Liver (tissue), 9 donors: ENCODE results near the gene FAM168B. TPM values are rescaled to one million over a fixed set of nuclear protein-coding genes. Genes with fewer than 3 reads are reported as not detected.

Experiments used
- DNase-seq: peaks from one replicate; pipeline ENCODE4 v3.0.0-alpha.2; 2017; ENCODE audit warnings: low spot score
- H3K27ac ChIP-seq, 2 donors: one replicate each; pipeline ENCODE4 v1.7.0; 2013; ENCODE audit warnings: inconsistent platforms in 2 of 2, low read length in 2 of 2, control low read depth in 1 of 2, low read depth in 1 of 2, mild to moderate bottlenecking in 1 of 2
- H3K27me3 ChIP-seq, 4 donors: one replicate each; pipeline versions ENCODE4 v1.6.1 to v1.7.0; 2013; ENCODE audit warnings: low read length in 3 of 4, inconsistent platforms in 1 of 4, mild to moderate bottlenecking in 1 of 4, moderate library complexity in 1 of 4; ENCODE audit not compliant: control insufficient read depth in 4 of 4, insufficient read depth in 4 of 4
- H3K36me3 ChIP-seq, 4 donors: one replicate each; pipeline versions ENCODE4 v1.6.1 to v1.7.0; 2013; ENCODE audit warnings: low read length in 3 of 4, mild to moderate bottlenecking in 3 of 4, low read depth in 1 of 4, moderate library complexity in 1 of 4; ENCODE audit not compliant: control insufficient read depth in 4 of 4, insufficient read depth in 3 of 4
- H3K4me1 ChIP-seq, 4 donors: one replicate each; pipeline versions ENCODE4 v1.6.1 to v1.7.0; 2013; ENCODE audit warnings: low read length in 3 of 4, mild to moderate bottlenecking in 3 of 4, moderate library complexity in 1 of 4; ENCODE audit not compliant: control insufficient read depth in 4 of 4, insufficient read depth in 4 of 4
- H3K4me3 ChIP-seq, 3 donors: one replicate each; pipeline versions ENCODE4 v1.6.1 to v1.7.0; 2013; ENCODE audit warnings: low read length in 3 of 3, control low read depth in 1 of 3, low read depth in 1 of 3, mild to moderate bottlenecking in 1 of 3
- H3K9ac ChIP-seq, 2 donors: one replicate each; pipeline ENCODE4 v1.7.0; 2013; ENCODE audit warnings: low read length in 2 of 2, mild to moderate bottlenecking in 2 of 2, moderate library complexity in 2 of 2, control low read depth in 1 of 2, low read depth in 1 of 2
- H3K9me3 ChIP-seq, 4 donors: one replicate each; pipeline versions ENCODE4 v1.6.1 to v1.7.0; 2013; ENCODE audit warnings: low read length in 3 of 4; ENCODE audit not compliant: control insufficient read depth in 4 of 4
- EGR1 ChIP-seq, 2 donors: IDR thresholded peaks; 2 replicates each; pipeline ENCODE4 v1.6.1; 2016 to 2018; ENCODE audit warnings: antibody characterized with exemption in 2 of 2, low read depth in 2 of 2
- FOXA1 ChIP-seq: IDR thresholded peaks from 2 replicates; pipeline ENCODE4 v1.6.1; 2016; ENCODE audit warnings: antibody characterized with exemption
- FOXA2 ChIP-seq: IDR thresholded peaks from 2 replicates; pipeline ENCODE4 v1.6.1; 2016; ENCODE audit warnings: antibody characterized with exemption
- GABPA ChIP-seq, 2 donors: IDR thresholded peaks in 1 of 2; conservative IDR thresholded peaks in 1 of 2; 2 replicates each; pipeline ENCODE4 v1.6.1; 2016; ENCODE audit warnings: antibody characterized with exemption in 2 of 2, mild to moderate bottlenecking in 1 of 2, moderate library complexity in 1 of 2
- HNF4A ChIP-seq, 2 donors: conservative IDR thresholded peaks; 2 replicates each; pipeline ENCODE4 v1.6.1; 2016; ENCODE audit warnings: antibody characterized with exemption in 2 of 2, mild to moderate bottlenecking in 2 of 2
- HNF4G ChIP-seq: IDR thresholded peaks from 2 replicates; pipeline ENCODE4 v1.6.1; 2016; ENCODE audit warnings: antibody characterized with exemption
- JUND ChIP-seq, 2 donors: IDR thresholded peaks; 2 replicates each; pipeline ENCODE4 v1.6.1; 2016; ENCODE audit warnings: antibody characterized with exemption in 2 of 2
- NR2F2 ChIP-seq: IDR thresholded peaks from 2 replicates; pipeline ENCODE4 v1.6.1; 2016; ENCODE audit warnings: antibody characterized with exemption
- RAD21 ChIP-seq, 2 donors: IDR thresholded peaks; 2 replicates each; pipeline ENCODE4 v1.6.1; 2016; ENCODE audit warnings: antibody characterized with exemption in 2 of 2, mild to moderate bottlenecking in 2 of 2
- RXRA ChIP-seq, 2 donors: IDR thresholded peaks; 2 replicates each; pipeline ENCODE4 v1.6.1; 2017 to 2018; ENCODE audit warnings: antibody characterized with exemption in 2 of 2, mild to moderate bottlenecking in 1 of 2
- SP1 ChIP-seq: IDR thresholded peaks from 2 replicates; pipeline ENCODE4 v1.6.1; 2018; ENCODE audit warnings: antibody characterized with exemption, mild to moderate bottlenecking
- TAF1 ChIP-seq: conservative IDR thresholded peaks from 2 replicates; pipeline ENCODE4 v1.6.1; 2016; ENCODE audit warnings: antibody characterized with exemption, mild to moderate bottlenecking
- YY1 ChIP-seq: IDR thresholded peaks from 2 replicates; pipeline ENCODE4 v1.6.1; 2016; ENCODE audit warnings: antibody characterized with exemption, mild to moderate bottlenecking
- WGBS: extraction: QIAGEN DNeasy Blood & Tissue Kit; methylation state at CpG from one replicate; pipeline ENCODE4 v1.1.7; 2013; 5-methylcytosine and 5-hydroxymethylcytosine counted together
- polyA plus RNA-seq, 2 donors: library from polyadenylated mRNA; stranded (reverse) in 1 of 2; unstranded in 1 of 2; fragments of 200-250 nt in 1 of 2; fragments of >200 nt in 1 of 2; fragmentation: Nextera tagmentation in 1 of 2; extraction: Ambion mirVana in 1 of 2; gene quantifications; one replicate each; pipeline versions ENCODE4 v1.2.1 to v1.2.3, GENCODE V29; 2013 to 2015
- total RNA-seq, 2 donors: library from RNA; depleted of rRNA; stranded (reverse); fragments of >200 nt; gene quantifications; one replicate each; pipeline ENCODE4 v1.2.3, GENCODE V29; 2014
- TF ChIP-seq, protein P1 (sequence below): IDR thresholded peaks from 2 replicates; pipeline ENCODE4 v1.6.1; 2016; ENCODE audit warnings: antibody characterized with exemption
- TF ChIP-seq, protein P2 (sequence below): IDR thresholded peaks from 2 replicates; pipeline ENCODE4 v1.6.1; 2016; ENCODE audit warnings: antibody characterized with exemption, mild to moderate bottlenecking
- TF ChIP-seq, protein P3 (sequence below): IDR thresholded peaks from 2 replicates; pipeline ENCODE4 v1.6.1; 2016; ENCODE audit warnings: antibody characterized with exemption
- TF ChIP-seq, protein P4 (sequence below): IDR thresholded peaks from 2 replicates; pipeline ENCODE4 v1.6.1; 2016; ENCODE audit warnings: antibody characterized with exemption
- TF ChIP-seq, protein P5 (sequence below): fragments of 150-350 bp; IDR thresholded peaks from 2 replicates; pipeline ENCODE4 v1.5.1; 2017; ENCODE audit warnings: improper control_type of control experiment, low read depth, low read length; ENCODE audit not compliant: missing input control
- donor health status: healthy.
- donor health status: healthy.
- donor health status: healthy.
- donor health status: healthy.
- donor health status: healthy.

FAM168B gene
- total and polyA plus RNA-seq, 4 donors, result 13.9 to 62.3 (median 30.8) TPM

DNA sequence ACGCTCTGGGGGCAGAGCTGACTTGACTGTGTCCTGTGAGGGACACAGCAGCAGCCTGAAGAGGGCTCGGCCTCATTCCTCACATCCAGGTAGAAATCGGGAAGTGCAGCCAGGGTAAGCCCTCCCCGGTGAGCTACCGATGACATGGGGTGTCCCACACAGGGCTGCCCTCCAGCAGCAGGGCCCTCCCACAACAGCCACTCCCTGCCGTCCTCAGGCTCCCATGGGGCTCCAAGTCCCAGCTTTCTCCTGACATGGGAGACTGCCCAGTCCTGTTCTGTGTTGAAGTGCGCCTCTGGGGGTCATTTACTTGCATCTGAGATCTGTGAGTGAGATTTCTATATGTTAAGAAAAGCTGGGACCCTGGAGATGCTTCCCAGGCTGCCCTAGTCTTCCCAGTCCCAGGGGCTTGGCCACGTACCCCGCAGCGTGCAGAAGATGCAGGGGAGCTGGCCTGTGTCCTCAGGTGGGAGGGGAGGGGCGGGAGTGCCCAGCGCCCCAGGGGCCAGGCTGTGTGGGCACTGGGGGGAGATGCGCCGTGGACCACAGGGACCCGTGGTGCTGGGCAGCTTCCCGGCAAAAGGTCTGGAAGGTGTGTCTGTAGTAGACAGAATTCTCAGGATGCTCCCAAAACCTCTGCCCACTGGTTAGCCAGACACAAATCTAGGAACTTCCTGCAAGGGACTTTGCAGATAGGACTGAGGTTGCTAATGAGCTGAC, 87.9 kb downstream of the FAM168B start:
- Histone ChIP-seq H3K27ac (no peak overlapping the region), H3K27me3 (peaks cover 0 to 9% (median 0%) of the 10 kb centered on the region in 4 donors), H3K9me3 (no peaks in the 10 kb centered on the region), H3K4me1 (no peaks in the 10 kb centered on the region), H3K36me3 (no peaks in the 10 kb centered on the region), H3K9ac (no peak overlapping the region), H3K4me3 (no peak overlapping the region)
- no peak for DNase-seq
- no peak for TF ChIP-seq FOXA1
- TF ChIP-seq, protein P1, sequence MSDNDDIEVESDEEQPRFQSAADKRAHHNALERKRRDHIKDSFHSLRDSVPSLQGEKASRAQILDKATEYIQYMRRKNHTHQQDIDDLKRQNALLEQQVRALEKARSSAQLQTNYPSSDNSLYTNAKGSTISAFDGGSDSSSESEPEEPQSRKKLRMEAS, result no peak
- TF ChIP-seq SP1, result no peak
- no peak for TF ChIP-seq NR2F2
- TF ChIP-seq, protein P2, sequence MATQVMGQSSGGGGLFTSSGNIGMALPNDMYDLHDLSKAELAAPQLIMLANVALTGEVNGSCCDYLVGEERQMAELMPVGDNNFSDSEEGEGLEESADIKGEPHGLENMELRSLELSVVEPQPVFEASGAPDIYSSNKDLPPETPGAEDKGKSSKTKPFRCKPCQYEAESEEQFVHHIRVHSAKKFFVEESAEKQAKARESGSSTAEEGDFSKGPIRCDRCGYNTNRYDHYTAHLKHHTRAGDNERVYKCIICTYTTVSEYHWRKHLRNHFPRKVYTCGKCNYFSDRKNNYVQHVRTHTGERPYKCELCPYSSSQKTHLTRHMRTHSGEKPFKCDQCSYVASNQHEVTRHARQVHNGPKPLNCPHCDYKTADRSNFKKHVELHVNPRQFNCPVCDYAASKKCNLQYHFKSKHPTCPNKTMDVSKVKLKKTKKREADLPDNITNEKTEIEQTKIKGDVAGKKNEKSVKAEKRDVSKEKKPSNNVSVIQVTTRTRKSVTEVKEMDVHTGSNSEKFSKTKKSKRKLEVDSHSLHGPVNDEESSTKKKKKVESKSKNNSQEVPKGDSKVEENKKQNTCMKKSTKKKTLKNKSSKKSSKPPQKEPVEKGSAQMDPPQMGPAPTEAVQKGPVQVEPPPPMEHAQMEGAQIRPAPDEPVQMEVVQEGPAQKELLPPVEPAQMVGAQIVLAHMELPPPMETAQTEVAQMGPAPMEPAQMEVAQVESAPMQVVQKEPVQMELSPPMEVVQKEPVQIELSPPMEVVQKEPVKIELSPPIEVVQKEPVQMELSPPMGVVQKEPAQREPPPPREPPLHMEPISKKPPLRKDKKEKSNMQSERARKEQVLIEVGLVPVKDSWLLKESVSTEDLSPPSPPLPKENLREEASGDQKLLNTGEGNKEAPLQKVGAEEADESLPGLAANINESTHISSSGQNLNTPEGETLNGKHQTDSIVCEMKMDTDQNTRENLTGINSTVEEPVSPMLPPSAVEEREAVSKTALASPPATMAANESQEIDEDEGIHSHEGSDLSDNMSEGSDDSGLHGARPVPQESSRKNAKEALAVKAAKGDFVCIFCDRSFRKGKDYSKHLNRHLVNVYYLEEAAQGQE, result no peak
- no peak for TF ChIP-seq EGR1 (IDR thresholded peaks at IDR 0.05; ENCODE audit: low read depth in 2 of 2)
- TF ChIP-seq RXRA (IDR thresholded peaks at IDR 0.05), result no peak
- TF ChIP-seq GABPA (IDR thresholded peaks at IDR 0.05 in 1 of 2, conservative IDR thresholded peaks at IDR 0.05 in 1 of 2), result no peak
- TF ChIP-seq, protein P3, sequence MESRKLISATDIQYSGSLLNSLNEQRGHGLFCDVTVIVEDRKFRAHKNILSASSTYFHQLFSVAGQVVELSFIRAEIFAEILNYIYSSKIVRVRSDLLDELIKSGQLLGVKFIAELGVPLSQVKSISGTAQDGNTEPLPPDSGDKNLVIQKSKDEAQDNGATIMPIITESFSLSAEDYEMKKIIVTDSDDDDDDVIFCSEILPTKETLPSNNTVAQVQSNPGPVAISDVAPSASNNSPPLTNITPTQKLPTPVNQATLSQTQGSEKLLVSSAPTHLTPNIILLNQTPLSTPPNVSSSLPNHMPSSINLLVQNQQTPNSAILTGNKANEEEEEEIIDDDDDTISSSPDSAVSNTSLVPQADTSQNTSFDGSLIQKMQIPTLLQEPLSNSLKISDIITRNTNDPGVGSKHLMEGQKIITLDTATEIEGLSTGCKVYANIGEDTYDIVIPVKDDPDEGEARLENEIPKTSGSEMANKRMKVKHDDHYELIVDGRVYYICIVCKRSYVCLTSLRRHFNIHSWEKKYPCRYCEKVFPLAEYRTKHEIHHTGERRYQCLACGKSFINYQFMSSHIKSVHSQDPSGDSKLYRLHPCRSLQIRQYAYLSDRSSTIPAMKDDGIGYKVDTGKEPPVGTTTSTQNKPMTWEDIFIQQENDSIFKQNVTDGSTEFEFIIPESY, result no peak
- TF ChIP-seq JUND (IDR thresholded peaks at IDR 0.05), result no peak
- TF ChIP-seq HNF4A (conservative IDR thresholded peaks at IDR 0.05), result no peak
- TF ChIP-seq YY1, result no peak
- TF ChIP-seq, protein P4, sequence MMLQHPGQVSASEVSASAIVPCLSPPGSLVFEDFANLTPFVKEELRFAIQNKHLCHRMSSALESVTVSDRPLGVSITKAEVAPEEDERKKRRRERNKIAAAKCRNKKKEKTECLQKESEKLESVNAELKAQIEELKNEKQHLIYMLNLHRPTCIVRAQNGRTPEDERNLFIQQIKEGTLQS, result no peak
- TF ChIP-seq HNF4G, result no peak
- TF ChIP-seq RAD21 (IDR thresholded peaks at IDR 0.05), result no peak
- TF ChIP-seq FOXA2, result no peak
- TF ChIP-seq TAF1, result no peak
- TF ChIP-seq, protein P5, sequence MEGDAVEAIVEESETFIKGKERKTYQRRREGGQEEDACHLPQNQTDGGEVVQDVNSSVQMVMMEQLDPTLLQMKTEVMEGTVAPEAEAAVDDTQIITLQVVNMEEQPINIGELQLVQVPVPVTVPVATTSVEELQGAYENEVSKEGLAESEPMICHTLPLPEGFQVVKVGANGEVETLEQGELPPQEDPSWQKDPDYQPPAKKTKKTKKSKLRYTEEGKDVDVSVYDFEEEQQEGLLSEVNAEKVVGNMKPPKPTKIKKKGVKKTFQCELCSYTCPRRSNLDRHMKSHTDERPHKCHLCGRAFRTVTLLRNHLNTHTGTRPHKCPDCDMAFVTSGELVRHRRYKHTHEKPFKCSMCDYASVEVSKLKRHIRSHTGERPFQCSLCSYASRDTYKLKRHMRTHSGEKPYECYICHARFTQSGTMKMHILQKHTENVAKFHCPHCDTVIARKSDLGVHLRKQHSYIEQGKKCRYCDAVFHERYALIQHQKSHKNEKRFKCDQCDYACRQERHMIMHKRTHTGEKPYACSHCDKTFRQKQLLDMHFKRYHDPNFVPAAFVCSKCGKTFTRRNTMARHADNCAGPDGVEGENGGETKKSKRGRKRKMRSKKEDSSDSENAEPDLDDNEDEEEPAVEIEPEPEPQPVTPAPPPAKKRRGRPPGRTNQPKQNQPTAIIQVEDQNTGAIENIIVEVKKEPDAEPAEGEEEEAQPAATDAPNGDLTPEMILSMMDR, result no peak
- WGBS, result 79% methylated on average over 16 of the region's 16 CpGs
